A204.1 (cell line): ENCODE results near the gene CES1.
"Not testable (repeated sequence)": the region's sequence is repeated elsewhere in the genome, so short reads cannot be mapped to it uniquely, and the experiment has no call there.

ENCODE experiments used
- FAIRE-seq: peaks from 2 replicates; lab custom pipeline; 2012; peaks lifted over from hg19 to GRCh38; lab: Jason Lieb, UNC

The CES1 gene

DNA sequence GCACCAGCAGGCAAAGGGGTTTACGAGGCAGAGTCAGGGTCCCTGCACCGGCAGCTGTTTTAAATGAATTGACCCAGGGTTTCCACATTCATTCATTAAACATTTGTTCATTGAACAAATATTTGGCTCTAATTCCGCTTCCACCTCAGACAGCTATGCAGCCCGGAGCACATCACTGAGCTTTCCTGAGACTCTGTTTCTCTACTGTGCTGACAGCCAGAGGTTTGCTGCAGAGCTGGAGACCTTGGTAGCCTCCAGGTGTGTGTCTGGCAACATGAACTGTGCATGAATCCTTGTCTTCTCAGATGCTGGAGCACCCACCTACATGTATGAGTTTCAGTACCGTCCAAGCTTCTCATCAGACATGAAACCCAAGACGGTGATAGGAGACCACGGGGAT, 42.7 kb downstream of the CES1 start:
- FAIRE-seq, result not testable (repeated sequence)

DNA sequence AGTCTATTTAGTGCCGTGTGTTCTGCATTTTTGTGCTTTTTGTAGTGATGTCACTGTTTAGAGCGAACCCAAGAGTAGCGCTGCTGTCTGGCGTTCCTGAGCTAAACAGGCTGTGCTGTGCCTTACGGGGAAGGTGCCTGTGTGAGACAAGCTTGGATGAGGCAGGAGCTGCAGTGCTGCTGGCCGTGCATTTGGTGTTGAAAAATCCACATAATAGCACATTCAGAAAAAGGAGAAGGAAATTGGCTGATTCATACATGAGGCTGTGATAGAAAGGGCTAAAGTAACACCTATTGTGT, 50.2 kb downstream of the CES1 start:
- not testable (repeated sequence) for FAIRE-seq

DNA sequence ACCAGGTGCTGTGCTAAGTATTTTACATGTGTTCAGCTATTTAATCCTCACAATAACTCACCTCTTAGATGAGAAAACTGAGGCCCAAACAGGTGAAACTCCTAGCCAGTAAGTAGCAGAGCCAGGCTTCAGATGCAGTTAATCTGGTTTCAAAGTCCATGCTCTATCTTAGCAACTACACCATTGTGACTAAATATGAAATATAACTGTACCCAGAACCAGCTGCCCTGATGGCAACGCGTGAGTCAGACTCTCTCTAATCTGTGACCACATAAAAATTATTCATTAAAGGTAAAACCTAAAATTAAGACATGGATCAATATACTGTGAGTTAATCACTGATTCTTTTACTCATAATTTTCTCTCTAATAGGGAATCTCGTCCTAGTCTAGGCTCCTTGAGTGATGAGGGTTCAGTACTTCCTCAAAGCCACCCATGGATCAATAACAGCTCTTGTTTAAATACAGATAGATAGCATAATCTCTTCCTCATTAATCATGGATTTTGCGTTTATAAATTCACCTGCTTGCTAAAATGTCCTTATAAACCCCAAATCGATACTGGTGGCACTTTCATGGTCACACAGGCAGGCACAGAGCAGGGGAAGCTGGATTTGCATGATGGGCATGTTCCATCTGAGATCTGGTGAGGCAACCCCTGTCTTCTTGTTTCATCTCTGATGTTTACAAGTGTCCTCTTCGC, 50.7 kb downstream of the CES1 start:
- not testable (repeated sequence) for FAIRE-seq

DNA sequence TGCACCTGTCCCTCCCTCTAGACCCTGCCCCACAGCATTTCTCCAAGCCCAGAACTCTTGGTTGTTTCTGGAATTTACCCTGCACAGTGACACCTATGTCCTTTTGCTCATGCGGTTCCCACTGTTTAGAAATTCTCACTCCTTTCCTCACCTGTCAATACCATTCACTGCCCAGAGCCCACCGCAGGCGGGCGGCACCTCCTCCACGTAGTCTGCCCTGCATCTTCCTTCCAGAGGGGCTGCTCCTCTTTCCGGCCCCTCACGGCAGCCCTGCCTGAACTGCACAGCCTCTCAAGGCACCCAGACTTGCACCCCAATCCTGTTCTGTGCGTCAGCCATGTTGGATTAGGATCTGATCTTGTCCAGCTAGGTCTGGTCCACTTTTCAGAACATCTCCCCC, 51.4 kb downstream of the CES1 start:
- not testable (repeated sequence) for FAIRE-seq

DNA sequence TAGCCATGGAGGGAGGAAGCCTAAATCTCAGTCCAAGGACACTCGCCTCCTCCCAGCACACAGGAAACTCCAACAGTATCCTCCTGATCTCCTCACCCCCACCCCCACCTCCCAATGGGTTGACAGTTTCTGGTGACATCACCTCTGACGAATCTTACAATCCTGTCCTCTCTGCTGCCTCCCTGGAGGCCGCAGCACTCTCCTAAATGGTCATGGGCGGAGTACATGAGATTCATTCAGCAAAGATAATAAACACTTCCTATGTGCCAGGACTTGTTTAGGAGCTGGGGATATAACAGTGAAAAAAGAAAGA, 52.8 kb downstream of the CES1 start:
- not testable (repeated sequence) for FAIRE-seq

DNA sequence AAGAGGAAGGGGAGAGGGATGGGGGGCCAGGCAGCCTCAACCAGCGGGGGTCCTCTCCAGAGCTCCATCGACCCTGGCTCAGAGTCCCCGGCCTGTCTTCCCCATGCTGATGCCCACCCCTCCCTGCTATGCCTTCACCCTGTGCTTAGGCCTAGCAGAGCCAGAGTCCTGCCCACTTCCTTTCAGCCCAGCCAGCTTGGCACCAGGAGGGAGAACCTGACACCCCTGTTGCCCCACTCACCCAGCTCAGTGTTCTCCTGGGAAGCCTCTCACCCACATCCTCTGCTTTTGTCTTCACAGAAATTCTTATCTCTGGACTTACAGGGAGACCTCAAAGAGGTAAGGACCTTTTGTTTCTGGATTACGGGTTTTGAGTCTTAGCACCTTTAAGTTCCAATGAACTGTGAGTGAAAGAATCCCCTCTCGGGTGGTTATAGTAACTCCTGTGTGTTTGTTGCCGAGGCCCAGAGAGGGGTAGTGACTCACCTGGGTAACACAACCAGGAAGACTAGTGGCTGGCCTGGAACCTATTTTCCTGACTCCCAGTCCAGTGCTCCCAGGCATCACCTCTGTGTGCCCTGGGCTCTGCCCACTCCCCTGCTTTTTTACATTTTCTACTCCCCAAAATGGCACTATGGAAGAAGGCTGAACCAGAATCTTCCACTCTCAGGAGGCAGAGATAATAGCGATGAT, 53.3 kb downstream of the CES1 start:
- FAIRE-seq, result no peak

DNA sequence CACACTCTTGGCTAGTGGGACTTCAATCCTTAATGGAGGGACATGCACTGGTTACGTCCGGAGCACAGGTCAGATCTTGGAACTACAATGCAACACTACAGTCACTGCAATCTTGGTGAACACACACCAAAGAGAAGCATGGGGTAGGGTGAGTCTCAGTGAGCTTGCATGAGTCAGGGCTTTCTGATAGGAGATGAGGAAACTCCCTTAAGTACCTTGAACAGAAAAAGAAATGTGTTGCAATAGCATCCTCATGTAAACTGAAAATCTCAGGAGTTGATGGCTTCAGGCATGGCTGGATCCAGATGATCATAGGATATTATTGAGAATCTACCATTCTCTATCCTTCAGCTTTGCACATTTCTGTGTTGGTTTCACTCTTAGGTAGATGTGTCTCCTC, 54.1 kb downstream of the CES1 start:
- FAIRE-seq, result no peak

DNA sequence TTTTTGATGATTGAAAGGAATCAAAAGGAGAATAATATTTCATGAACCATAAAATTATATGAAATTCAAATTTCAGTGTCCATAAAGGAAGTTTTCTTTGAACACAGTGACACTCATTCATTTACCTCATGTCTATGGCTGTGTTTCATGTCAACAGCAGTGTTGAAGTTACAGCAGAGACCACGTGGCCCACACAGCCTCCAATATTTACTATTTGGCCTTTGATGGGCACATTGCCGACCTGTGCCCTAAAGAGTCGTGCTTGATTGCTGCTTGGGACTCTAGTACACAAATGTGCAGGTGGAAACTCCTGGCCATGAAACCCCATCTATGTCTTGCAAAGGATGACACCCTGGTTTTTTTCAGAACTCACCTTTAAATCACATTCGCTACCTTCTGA, 57.0 kb downstream of the CES1 start:
- no peak for FAIRE-seq

DNA sequence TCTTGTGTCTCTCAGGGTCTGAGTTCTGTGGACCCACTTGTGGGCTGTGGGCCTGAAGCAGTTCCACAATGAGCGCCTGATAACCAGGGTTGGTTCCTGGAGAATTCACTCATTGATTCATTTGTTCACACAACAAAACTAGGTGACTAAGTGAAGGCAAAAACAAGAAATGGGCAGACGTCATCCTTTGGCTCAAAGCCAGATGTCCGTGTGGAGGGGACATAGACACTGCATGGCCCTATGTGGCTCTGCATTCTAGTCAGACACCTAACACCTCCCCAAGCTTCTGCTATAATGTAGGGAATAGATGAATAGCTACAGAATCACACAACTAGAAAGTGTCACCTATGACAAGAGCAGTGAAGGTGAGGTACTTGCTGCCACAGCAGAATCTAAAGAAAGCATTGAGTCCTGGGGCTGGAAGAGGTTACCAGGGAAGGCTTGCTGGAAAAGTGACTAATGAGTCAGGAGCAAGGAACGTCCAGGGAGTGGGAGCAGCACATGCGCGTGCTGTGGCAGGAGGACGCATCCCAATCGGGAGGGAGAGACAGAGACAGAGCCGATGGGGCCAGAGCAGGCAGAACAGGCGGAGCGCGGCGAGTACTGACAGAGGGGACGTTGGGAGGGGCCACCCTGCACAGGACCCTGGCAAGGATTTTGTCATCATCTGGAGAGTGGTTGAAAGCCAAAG, 58.9 kb downstream of the CES1 start:
- FAIRE-seq, result no peak

DNA sequence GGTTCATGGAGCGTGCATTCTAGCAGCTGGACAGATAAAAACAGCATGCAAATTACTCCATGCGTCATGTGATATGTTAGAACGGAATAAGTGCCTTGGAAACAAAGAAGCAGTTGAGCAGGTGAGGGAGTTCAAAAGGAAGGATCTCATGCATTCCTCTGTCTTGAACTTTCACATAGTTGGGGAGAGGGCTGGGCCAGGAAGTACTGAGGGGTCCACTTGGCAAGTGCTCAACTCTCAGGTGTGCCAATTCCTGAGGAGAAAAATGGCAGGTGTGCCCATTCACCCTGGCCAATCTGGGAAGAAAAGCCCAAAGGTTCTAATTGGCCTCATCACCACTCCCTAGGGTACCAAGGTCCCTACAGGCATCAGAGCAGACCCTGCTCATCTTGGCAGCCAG, 67.7 kb downstream of the CES1 start:
- no peak for FAIRE-seq

DNA sequence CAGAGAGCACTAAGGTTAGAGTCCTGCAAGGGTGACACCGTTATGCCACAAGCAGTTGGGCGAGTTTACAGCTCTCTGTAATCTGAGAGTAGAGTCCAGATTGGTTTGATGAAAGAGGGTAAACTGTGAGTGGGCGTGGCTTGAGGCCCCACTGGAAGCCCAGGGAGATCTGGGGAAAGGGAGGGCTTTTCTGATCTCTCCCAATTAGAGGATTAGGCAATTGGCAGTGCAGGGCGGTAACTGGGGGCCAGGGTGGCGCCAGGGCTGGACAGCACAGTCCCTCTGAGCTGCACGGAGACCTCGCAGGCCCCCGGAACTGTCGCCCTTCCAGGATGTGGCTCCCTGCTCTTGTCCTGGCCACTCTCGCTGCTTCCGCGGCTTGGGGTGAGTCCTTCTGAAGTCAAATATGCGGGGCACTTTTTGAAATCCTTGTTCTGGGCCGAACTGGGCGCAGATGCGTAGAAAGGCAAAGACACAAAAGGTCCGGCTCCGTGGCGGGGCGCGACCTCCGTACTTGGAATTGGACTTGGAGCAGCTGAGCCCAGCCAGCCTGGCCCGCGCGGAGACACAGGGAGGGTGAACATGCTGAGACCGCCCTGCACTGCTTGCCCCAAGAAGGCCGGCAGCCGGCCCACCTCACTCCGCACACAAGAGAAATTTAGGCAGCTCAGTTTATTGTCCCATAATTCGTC, 72.4 kb downstream of the CES1 start:
- FAIRE-seq, result no peak

DNA sequence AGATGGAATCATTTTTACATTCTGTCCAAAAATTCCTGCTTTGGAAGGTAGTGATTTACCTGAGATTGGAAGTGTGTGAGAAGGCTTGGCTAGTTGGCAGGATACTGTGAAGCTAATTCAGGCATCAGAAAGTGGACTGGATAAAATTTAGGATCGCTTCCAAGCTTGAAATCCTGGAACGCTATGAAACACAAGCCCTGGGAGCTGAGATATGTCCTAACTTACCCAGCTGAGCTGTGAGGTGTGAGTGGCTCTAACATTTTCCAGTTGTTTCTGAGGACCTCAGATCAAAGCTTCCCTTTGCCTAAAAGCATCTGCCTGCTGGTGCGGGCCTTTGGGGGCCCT, 73.0 kb downstream of the CES1 start:
- not testable (repeated sequence) for FAIRE-seq

DNA sequence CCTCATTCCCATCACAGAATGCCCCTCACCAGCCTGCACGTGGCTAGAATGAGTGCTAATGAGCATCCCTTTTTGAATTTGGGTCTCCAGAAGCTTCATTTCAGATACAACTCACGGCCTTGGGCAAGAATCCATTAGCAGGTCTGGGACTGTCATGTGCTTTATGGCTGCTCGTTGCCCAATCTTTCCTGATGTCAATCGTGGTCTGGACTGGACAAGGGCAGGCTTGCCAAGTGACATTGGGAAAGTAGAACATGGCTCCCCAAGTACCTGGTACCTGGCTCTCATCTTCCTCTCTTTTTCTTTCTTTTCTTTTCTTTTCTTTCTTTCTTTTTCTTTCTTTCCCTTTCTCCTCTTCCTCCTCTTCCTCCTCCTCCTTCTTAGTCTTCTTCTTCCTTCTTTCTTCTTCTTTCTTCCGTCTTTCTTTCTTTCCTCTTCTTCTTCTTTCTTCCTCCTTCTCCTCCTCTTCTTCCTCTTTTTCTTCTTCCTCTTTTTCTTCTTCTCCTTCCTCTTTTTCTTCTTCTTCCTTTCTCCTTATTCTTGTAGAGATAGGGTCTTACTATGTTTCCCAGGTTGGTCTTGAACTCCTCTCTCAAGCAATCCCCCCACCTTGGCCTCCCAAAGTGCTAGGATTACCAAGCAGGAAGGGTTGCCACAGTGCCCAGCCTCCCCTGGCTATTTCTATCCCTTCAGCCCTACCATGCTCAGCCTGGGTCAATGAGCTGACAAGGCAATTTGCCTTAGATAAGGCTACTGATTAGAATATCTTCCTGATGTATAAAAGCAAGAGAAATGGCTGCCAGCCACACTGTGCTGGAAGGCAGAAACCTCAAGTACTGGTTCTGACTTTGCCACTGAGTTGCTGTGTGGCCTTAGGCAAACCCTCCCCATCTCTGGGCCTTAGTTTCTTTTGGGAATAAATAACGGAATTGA, 75.0 kb downstream of the CES1 start:
- FAIRE-seq, result not testable (repeated sequence)

DNA sequence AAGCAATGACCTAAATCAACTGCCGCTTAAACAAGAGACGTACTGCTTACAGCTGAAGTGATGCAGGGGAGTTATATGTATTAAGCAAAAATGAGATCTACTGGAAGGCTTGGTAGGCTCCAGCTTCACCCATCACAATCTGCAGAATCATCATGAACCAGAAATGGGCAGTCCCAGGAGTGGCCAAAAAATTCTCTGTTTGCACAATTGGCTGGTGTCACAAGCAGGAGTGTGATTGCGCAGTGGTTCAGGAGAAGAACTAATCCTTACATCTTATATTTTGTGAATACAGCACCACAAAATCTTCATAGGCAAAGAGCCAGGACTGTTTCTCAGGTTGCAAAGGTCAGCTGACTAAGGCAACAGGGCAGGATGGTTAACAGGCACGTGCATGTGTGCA, 75.9 kb downstream of the CES1 start:
- FAIRE-seq, result no peak

DNA sequence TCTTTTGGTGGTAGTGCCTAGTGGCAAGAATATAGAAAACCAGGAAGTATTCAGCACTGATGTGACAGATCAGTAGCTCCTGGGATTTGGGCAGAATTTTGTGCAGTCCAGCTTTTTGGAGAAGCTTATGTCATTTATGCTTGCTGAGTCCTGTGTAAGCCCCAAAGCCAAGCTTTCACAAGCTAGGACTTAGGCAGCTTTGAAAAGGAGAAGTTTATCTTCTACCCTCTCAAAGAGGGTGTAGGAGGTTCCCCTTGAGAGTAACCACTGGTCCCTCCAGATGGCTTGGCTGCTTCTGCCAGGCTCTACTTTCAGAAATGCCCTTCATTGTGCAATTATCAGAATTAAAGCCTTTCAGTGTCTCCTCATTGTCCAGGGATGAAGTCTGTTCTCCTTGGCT, 78.8 kb downstream of the CES1 start:
- FAIRE-seq, result no peak

DNA sequence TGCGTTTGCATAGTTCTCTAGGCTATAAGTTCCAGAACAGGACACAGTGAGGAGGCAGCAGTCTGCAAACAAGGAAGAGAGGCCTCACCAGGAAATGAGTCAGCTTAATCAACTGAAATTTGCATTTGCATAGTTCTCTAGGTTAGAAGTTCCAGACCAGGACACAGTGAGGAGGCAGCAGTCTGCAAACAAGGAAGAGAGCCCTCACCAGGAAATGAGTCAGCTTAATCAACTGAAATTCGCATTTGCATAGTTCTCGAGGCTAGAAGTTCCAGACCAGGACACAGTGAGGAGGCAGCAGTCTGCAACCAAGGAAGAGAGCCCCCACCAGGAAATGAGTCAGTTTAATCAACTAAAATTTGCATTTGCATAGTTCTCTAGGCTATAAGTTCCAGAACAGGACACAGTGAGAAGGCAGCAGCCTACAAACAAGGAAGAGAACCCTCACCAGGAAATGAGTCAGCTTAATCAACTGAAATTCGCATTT, 79.7 kb downstream of the CES1 start:
- not testable (repeated sequence) for FAIRE-seq
